ENCODE measurements around the gene ADGRL4. TPM values are rescaled to one million over a fixed set of nuclear protein-coding genes. Genes with fewer than 3 reads are reported as not detected.

Gene ADGRL4
- polyA plus RNA-seq, 3 donors, result 19.0 to 30.3 (median 22.9) TPM

DNA sequence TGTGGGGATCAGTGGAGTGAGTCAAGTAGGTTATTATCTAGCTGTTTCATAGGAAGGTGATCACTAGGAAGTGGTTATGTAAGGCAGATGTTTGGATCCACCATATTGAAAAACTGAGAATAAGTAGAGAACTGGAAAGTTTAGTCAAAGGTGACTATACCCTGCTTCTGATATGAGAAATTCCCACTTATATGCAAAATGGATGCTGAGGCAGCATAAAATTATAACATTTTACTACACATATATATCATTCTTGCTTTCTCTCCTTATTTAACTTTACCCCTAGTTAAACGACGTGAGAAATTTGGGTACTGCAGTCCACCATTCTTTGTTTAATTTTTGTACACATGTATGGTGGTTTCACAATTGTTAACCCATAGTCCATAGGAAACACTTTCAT is 142.4 kb downstream of the ADGRL4 start:
- DNase-seq (ENCODE audit: extremely low read depth in 1 of 11, low read depth in 9 of 11, low spot score in 4 of 11), result no peak

DNA sequence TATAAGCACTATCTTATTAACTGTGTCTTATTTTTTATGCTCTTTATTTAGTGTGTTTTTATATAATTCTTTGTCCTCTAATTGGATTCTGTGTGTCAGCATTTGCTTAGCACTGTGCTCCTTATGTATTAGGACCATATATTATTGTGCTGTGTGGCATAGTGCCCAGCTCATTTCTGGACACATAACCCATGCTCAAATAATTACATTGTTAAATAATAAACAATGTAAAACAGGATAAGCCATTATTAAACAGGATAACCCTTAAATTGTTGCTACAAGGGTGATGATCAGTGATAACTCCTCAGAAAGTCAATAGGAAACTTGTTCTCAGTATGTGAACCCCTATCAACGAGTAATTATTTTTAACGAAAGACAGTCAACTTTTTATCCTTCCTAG is 150.4 kb downstream of the ADGRL4 start:
- DNase-seq (ENCODE audit: extremely low read depth in 1 of 11, low read depth in 9 of 11, low spot score in 4 of 11), result no peak

DNA sequence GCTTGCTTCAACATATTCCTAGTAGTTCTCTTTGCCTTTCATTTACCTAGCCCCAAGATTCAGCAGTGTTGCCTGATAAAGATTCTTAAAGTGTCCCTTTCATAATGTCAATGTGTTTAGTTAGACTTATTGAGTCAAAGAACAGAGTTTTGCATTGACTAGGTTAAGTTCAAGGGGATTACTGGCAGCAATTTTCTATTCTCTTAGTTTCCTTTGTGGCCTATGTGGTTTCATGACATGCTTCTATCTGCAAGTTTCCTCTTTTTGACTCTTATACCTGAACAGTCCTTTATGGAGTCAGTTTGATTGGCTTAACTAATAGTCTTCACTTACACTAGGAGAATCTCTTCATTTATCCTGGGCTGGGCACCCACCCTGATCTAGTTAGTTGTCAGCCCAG is 151.3 kb downstream of the ADGRL4 start:
- no peak for DNase-seq (ENCODE audit: extremely low read depth in 1 of 11, low read depth in 9 of 11, low spot score in 4 of 11)

DNA sequence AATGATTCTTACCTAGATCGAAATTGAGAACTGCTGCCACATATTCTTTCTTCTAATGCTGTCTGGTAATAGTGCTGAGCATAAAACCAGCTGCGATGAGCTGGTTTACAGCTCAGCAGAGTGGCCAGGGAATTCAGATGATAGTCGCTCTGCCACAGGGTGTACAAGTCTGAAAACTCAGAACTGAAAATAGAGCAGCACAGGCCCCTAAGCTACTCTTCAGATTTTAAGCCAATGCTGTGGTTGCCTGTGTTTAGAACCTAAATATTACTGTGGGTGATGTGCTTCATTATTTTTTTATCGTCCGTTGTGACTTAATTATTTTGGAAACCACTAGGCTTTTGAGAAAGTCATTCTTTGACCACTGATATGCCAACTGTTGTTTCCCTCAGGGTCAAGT is 152.0 kb downstream of the ADGRL4 start:
- no peak for DNase-seq (ENCODE audit: extremely low read depth in 1 of 11, low read depth in 9 of 11, low spot score in 4 of 11)

DNA sequence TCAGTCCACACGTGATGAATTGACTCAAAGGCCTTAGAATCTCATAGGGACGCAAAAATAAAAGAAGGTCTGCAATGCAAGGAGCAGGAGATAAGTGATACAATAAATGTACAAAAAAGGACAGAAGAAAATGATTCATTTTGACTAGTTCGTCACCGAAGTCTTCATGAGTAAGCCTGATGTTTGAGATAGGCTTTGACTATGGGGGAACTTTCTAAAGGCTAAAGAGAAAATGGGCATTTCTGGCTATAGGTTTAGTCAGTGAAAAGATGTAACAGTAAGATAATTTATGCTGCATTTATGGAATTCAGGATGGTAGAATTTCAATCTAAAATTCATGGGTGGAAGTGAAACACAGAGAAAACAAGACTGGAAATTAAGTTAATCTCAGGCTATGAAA is 163.0 kb downstream of the ADGRL4 start:
- no peak for DNase-seq (ENCODE audit: extremely low read depth in 1 of 11, low read depth in 9 of 11, low spot score in 4 of 11)

DNA sequence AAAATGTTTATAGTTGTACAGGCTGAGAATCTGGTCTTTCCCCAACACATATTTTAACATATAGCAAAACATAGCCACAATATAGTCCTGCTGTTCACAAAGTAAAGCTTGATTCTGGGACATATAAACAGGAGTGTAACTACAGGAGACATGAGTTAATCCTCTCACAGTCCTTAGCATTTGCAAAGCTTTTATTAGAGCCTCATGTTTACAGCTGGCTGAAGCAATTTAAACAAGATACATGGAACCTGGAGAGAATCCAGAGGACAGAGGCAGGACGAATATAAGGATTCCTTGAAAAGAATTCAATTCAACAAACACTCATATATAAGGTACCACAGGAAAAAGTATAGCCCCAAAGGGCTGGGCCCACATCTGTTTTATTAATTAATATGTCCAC is 163.4 kb downstream of the ADGRL4 start:
- no peak for DNase-seq (ENCODE audit: extremely low read depth in 1 of 11, low read depth in 9 of 11, low spot score in 4 of 11)

DNA sequence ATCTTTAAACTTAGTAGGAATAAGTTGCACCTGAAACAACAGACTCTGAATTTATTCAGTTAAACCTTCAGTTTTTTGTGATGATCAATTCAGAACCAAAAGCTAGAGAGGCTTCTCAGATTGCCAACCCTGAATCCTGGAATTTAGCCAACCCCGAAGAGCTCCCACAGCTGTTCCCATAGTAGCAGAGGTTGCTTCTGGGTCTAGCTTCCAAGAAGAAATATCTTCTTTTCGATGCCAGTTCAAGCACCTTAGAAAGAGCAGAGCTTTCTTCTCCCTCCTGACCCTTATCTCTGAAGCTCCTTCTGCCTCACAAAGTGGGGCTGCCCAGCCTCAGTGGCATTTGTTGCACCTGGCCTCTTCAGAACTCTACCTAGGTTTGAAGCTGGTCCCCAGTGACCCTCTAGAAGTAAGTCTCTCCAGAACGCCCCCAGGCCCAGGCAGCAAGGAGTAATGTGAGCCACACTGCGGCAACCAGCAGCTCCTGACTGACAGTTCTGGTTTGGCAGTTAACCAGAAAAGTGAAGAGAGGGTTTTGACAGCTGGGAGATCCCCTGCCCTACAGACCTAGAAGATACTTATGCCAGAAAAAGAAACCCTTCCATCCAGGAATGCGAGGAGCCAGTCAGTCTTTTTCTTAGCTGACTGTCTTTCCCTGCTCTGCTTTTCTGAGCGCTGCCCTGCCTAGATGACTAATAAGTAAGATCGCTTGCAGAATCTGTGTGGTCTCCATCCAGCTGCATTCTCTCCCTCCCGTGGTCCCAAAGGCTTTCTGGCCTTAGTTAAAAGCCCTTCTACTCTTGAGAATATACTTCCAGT is 165.9 kb downstream of the ADGRL4 start:
- peak in 6 of 11 donors; percentile 25 to 65 (median 48) for DNase-seq (ENCODE audit: extremely low read depth in 1 of 11, low read depth in 9 of 11, low spot score in 4 of 11)
